GM12891 (cell line): ENCODE results near the gene PLCB2.

Experiments used
- POLR2A ChIP-seq: IDR thresholded peaks from 2 replicates; pipeline ENCODE4 v1.6.1; 2011; ENCODE audit warnings: low read depth, low read length, control low read depth
- POLR2AphosphoS5 ChIP-seq: IDR thresholded peaks from 2 replicates; pipeline ENCODE4 v1.6.1; 2011; ENCODE audit warnings: low read depth, low read length, control low read depth
- POU2F2 ChIP-seq: IDR thresholded peaks from 2 replicates; pipeline ENCODE4 v1.6.1; 2011; ENCODE audit warnings: low read depth, mild to moderate bottlenecking, control low read depth, low read length, moderate library complexity
- SPI1 ChIP-seq: IDR thresholded peaks from 2 replicates; pipeline ENCODE4 v1.6.1; 2011; ENCODE audit warnings: low read depth, low read length, control low read depth
- TAF1 ChIP-seq: IDR thresholded peaks from 2 replicates; pipeline ENCODE4 v1.6.1; 2011; ENCODE audit warnings: low read depth, low read length, control low read depth

DNA sequence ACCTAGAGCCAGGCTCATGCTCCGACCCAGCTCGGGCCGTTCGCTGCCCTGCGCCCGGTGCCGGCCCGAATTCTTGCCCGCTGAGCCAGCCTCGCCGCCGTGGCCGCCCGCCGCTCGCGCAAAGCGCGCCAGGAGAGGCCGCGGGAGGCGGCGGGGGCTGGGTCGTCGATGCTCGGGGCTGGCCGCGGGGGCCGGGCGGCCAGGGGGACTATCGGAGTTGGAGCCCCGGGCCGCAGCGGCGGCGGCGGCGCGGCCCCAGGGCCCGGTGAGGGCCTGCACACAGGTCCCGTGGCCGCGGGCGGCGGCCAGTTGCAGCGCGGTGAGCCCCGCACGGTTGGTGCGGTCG lies 26.0 kb downstream of the PLCB2 start:
- no peak for TF ChIP-seq POLR2AphosphoS5
- TF ChIP-seq POLR2A, result no peak
- TF ChIP-seq TAF1, result no peak
- TF ChIP-seq POU2F2, result no peak
- TF ChIP-seq SPI1, result no peak
